Measurements from ENCODE around the gene LIN7C. TPM values are rescaled to one million over a fixed set of nuclear protein-coding genes. Genes with fewer than 3 reads are reported as not detected.

Gene LIN7C
- total and polyA plus RNA-seq, 2 of the 8 experiments (the other 6 are each of a cell fraction or from before 2014, with no cell fraction given), result 10.5 to 42.7 TPM

GRCh38 chr11:27555264-27555663 is 48.7 kb upstream of the LIN7C start:
- no peak overlapping the region for H3K4me2 ChIP-seq (ENCODE audit: insufficient read depth in 1 of 2, low read depth in 2 of 2, low read length in 2 of 2)
- no peak overlapping the region for H3K14ac ChIP-seq (ENCODE audit: insufficient read length)
- CTCF ChIA-PET (ENCODE audit: partially characterized antibody), result interaction anchor here (0.8 kb wide), 1 partner anchor 347 kb away, joined by 3 read pairs; no protein-coding TSS in a partner anchor
- no peaks in the 10 kb centered on the region for H4K20me1 ChIP-seq (replicated peaks in 1 of 2; ENCODE audit: control insufficient read depth in 1 of 2, insufficient read depth in 2 of 2, low read length in 2 of 2)
- H3K27ac ChIP-seq (ENCODE audit: low read depth, low read length), result no peak overlapping the region
- H3K36me3 ChIP-seq (ENCODE audit: control insufficient read depth in 2 of 4, insufficient read depth in 4 of 4, low read length in 3 of 4), result no peaks in the 10 kb centered on the region
- H2BK12ac ChIP-seq (ENCODE audit: low read depth, low read length), result no peak overlapping the region
- no peak overlapping the region for H2BK120ac ChIP-seq (replicated peaks; ENCODE audit: low read depth, low read length)
- no peaks in the 10 kb centered on the region for H3K23me2 ChIP-seq (ENCODE audit: low read depth, low read length)
- H2BK5ac ChIP-seq (ENCODE audit: low read depth, low read length), result no peak overlapping the region
- POLR2A ChIA-PET (ENCODE audit: partially characterized antibody), result no interaction called here
- H3K18ac ChIP-seq (ENCODE audit: extremely low read depth, low read length), result no peak overlapping the region
- H4K5ac ChIP-seq (ENCODE audit: insufficient read length, low read depth, low read length), result no peak overlapping the region
- no peak overlapping the region for H3K56ac ChIP-seq (replicated peaks; ENCODE audit: insufficient read length, low read depth, low read length)
- DNase-seq (ENCODE audit: low read depth in 1 of 2, low spot score in 2 of 2) (no peak), FAIRE-seq (no peak)
- no peak overlapping the region for H4K91ac ChIP-seq (replicated peaks; ENCODE audit: insufficient read length, low read length)
- H3K4me1 ChIP-seq (replicated peaks in 1 of 4; ENCODE audit: control insufficient read depth in 3 of 4, insufficient read depth in 4 of 4, low read length in 3 of 4), result peaks cover 0 to 3% (median 0%) of the 10 kb centered on the region in 4 experiments; a peak in 1 of 7 replicates
- H3K9me3 ChIP-seq (ENCODE audit: insufficient read depth in 2 of 2, low read depth in 1 of 2, low read length in 1 of 2), result no peaks in the 10 kb centered on the region
- 79% methylated on average over 1 of the region's 1 CpG; no CpG with 5 or more reads in 1 of the 2 experiments for WGBS, 2 experiments (ENCODE audit: extremely low coverage in 1 of 2, insufficient coverage in 1 of 2, insufficient read length in 1 of 2, insufficient replicate concordance in 2 of 2, low coverage in 1 of 2, low lambda C conversion rate in 2 of 2, missing lambda C conversion rate in 1 of 2)
- H3K27me3 ChIP-seq (replicated peaks in 1 of 4; ENCODE audit: control insufficient read depth in 3 of 4, extremely low read depth in 1 of 4, insufficient read depth in 3 of 4, low read length in 3 of 4), result no peaks in the 10 kb centered on the region
- no peaks in the 10 kb centered on the region for H3K79me2 ChIP-seq (ENCODE audit: control insufficient read depth in 1 of 2, insufficient read depth in 2 of 2, low read length in 2 of 2)
- H3K4me3 ChIP-seq (ENCODE audit: extremely low read depth in 1 of 4, insufficient read depth in 2 of 4, low read depth in 3 of 4, low read length in 4 of 4), result no peak overlapping the region
- H2AK5ac ChIP-seq (ENCODE audit: low read depth, low read length), result no peak overlapping the region
- H4K8ac ChIP-seq (ENCODE audit: extremely low read depth, insufficient read depth, low read length), result no peak overlapping the region
- H3K9ac ChIP-seq (replicated peaks in 1 of 4; ENCODE audit: extremely low read depth in 1 of 4, low read depth in 3 of 4, low read length in 3 of 4), result no peak overlapping the region
- no peak overlapping the region for H2BK15ac ChIP-seq (ENCODE audit: low read length)
- no peak overlapping the region for H2BK20ac ChIP-seq (ENCODE audit: low read length)
- no peak overlapping the region for H3K23ac ChIP-seq (ENCODE audit: insufficient read length)
- no peak overlapping the region for H3K4ac ChIP-seq (replicated peaks; ENCODE audit: insufficient read length, low read depth, low read length)
- no peak overlapping the region for H2AFZ ChIP-seq (ENCODE audit: low read length)
- H3K79me1 ChIP-seq (ENCODE audit: low read depth, low read length), result no peaks in the 10 kb centered on the region
- TF ChIP-seq BRCA1 (IDR thresholded peaks at IDR 0.05; ENCODE audit: low read depth, low read length) (no peak), SP2 (IDR thresholded peaks at IDR 0.05; ENCODE audit: low read length) (no peak), SUZ12 (IDR thresholded peaks at IDR 0.05; ENCODE audit: low read length) (no peak), CHD1 (IDR thresholded peaks at IDR 0.05; ENCODE audit: low read depth, low read length) (no peak), HDAC6 (IDR thresholded peaks at IDR 0.05; ENCODE audit: low read depth, low read length) (no peak), BCL11A (IDR thresholded peaks at IDR 0.05; ENCODE audit: low read depth in 2 of 2, low read length in 2 of 2) (no peak), RAD21 (IDR thresholded peaks at IDR 0.05 in 1 of 2, conservative IDR thresholded peaks at IDR 0.05 in 1 of 2; ENCODE audit: low read depth in 2 of 2, low read length in 2 of 2) (no peak), SIN3A (conservative IDR thresholded peaks at IDR 0.05 in 1 of 2, IDR thresholded peaks at IDR 0.05 in 1 of 2; ENCODE audit: low read depth in 1 of 2, low read length in 2 of 2) (no peak), SP4 (IDR thresholded peaks at IDR 0.05; ENCODE audit: low read length) (no peak), TAF7 (optimal IDR thresholded peaks at IDR 0.05; ENCODE audit: borderline replicate concordance, low read depth, low read length) (no peak), TEAD4 (IDR thresholded peaks at IDR 0.05; ENCODE audit: low read depth, low read length) (no peak), RNF2 (IDR thresholded peaks at IDR 0.05; ENCODE audit: borderline replicate concordance, low read depth, low read length, missing control alignments, poor library complexity, severe bottlenecking) (no peak)
